ENCODE data around the gene SORCS2. TPM values are rescaled to one million over a fixed set of nuclear protein-coding genes. Genes with fewer than 3 reads are reported as not detected.

The SORCS2 gene
- total and polyA plus RNA-seq, 2 of the 8 experiments (the other 6 are each of a cell fraction or from before 2014, with no cell fraction given) = 0.36 to 1.8 TPM

GRCh38 chr4:7734651-7735260 lies 542.4 kb downstream of the SORCS2 start:
- FAIRE-seq (no peak), DNase-seq (ENCODE audit: low read depth in 1 of 2, low spot score in 2 of 2) (no peak)
- 80% methylated on average over 10 of the region's 20 CpGs; no CpG with 5 or more reads in 1 of the 2 experiments for WGBS, 2 experiments (ENCODE audit: extremely low coverage in 1 of 2, insufficient coverage in 1 of 2, insufficient read length in 1 of 2, insufficient replicate concordance in 2 of 2, low coverage in 1 of 2, low lambda C conversion rate in 2 of 2, missing lambda C conversion rate in 1 of 2)
- Histone ChIP-seq H3K4me3 (ENCODE audit: extremely low read depth in 1 of 4, insufficient read depth in 2 of 4, low read depth in 3 of 4, low read length in 4 of 4) (no peak overlapping the region), H3K18ac (ENCODE audit: extremely low read depth, low read length) (no peak overlapping the region), H4K91ac (replicated peaks; ENCODE audit: insufficient read length, low read length) (no peak overlapping the region), H2AFZ (ENCODE audit: low read length) (no peak overlapping the region), H3K4me1 (replicated peaks in 1 of 4; ENCODE audit: control insufficient read depth in 3 of 4, insufficient read depth in 4 of 4, low read length in 3 of 4) (no peaks in the 10 kb centered on the region; a peak in 2 of 7 replicates), H3K23me2 (ENCODE audit: low read depth, low read length) (no peaks in the 10 kb centered on the region), H3K9ac (replicated peaks in 1 of 4; ENCODE audit: extremely low read depth in 1 of 4, low read depth in 3 of 4, low read length in 3 of 4) (no peak overlapping the region), H2BK20ac (ENCODE audit: low read length) (no peak overlapping the region), H3K9me3 (ENCODE audit: insufficient read depth in 2 of 2, low read depth in 1 of 2, low read length in 1 of 2) (no peaks in the 10 kb centered on the region), H3K36me3 (ENCODE audit: control insufficient read depth in 2 of 4, insufficient read depth in 4 of 4, low read length in 3 of 4) (no peaks in the 10 kb centered on the region), H2BK5ac (ENCODE audit: low read depth, low read length) (no peak overlapping the region), H3K56ac (replicated peaks; ENCODE audit: insufficient read length, low read depth, low read length) (no peak overlapping the region), H3K4ac (replicated peaks; ENCODE audit: insufficient read length, low read depth, low read length) (no peak overlapping the region), H2BK12ac (ENCODE audit: low read depth, low read length) (no peak overlapping the region), H3K4me2 (ENCODE audit: insufficient read depth in 1 of 2, low read depth in 2 of 2, low read length in 2 of 2) (no peak overlapping the region), H3K79me1 (ENCODE audit: low read depth, low read length) (no peaks in the 10 kb centered on the region), H4K20me1 (replicated peaks in 1 of 2; ENCODE audit: control insufficient read depth in 1 of 2, insufficient read depth in 2 of 2, low read length in 2 of 2) (peaks cover 0 to 5% of the 10 kb centered on the region in 2 experiments), H2AK5ac (ENCODE audit: low read depth, low read length) (no peak overlapping the region), H2BK120ac (replicated peaks; ENCODE audit: low read depth, low read length) (no peak overlapping the region), H4K5ac (ENCODE audit: insufficient read length, low read depth, low read length) (no peak overlapping the region), H2BK15ac (ENCODE audit: low read length) (no peak overlapping the region), H3K23ac (ENCODE audit: insufficient read length) (no peak overlapping the region), H3K79me2 (ENCODE audit: control insufficient read depth in 1 of 2, insufficient read depth in 2 of 2, low read length in 2 of 2) (no peaks in the 10 kb centered on the region), H3K27me3 (replicated peaks in 1 of 4; ENCODE audit: control insufficient read depth in 3 of 4, extremely low read depth in 1 of 4, insufficient read depth in 3 of 4, low read length in 3 of 4) (0 out of 7 replicates have a peak, but pooled peaks cover 0 to 2% (median 0%) of the 10 kb centered on the region in 4 experiments), H4K8ac (ENCODE audit: extremely low read depth, insufficient read depth, low read length) (no peak overlapping the region), H3K14ac (ENCODE audit: insufficient read length) (no peak overlapping the region), H3K27ac (ENCODE audit: low read depth, low read length) (no peak overlapping the region)
- TF ChIP-seq BCL11A (IDR thresholded peaks at IDR 0.05; ENCODE audit: low read depth in 2 of 2, low read length in 2 of 2) (no peak), KDM1A (IDR thresholded peaks at IDR 0.05; ENCODE audit: borderline replicate concordance, low read length) (peak; percentile 47; the same call in 1 of the 2 replicates)
- ChIA-PET CTCF (ENCODE audit: partially characterized antibody) (interaction anchor here (0.5 to 2.3 kb wide), 8 partner anchors 15 to 634 kb away, joined by 3 to 9 read pairs (median 3); no protein-coding TSS in a partner anchor), POLR2A (ENCODE audit: partially characterized antibody) (no interaction called here)
